GM18508 (cell line): ENCODE data around the gene MPND.

Source experiments
- ATAC-seq: cut with Tn5 transposase; IDR thresholded peaks from one replicate; pipeline ENCODE4 v1.9.1; 2021; ENCODE audit warnings: moderate number of reproducible peaks; ENCODE audit not compliant: insufficient read depth, unreplicated experiment

The MPND gene

DNA sequence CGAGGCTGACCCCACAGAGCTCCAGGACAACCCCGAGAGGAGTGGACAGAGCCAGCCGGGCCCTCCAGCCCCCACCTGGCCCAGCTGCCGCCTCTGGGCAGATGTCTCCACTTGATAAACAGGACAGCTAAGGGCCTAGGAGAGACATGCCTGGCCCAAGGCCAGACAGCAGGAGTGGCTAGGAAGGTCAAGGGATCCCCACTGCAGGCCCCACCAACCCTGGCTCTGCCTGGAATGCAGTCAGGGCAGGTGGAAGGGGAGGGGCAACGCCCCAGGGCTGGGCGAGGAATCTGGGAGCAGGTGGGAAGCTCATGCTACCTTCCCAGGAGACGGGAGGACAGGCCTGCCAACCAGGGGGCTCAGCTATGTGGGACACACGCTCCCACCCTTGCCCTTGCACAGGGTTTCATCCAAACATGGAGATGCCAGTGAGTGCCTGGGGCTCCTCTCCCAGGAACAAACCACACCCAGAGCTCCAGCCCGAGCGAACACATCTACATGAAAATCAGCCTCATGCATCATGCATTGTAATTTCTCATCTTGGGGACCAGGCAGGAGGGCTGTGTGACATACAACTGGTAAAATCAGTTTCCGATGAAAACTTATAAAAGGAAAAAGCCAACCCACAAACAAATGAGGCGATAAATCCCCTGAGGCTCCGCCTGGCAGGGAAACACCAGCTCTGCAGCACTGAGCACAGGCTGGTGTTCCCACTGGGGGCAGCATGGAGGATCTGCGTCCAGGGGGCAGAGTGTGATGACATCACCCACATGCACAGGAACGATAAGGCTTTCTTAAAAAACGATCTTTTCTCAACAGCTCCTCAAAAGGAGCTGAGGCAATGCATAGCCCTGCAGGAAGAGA lies 32.0 kb downstream of the MPND start:
- no peak for ATAC-seq

DNA sequence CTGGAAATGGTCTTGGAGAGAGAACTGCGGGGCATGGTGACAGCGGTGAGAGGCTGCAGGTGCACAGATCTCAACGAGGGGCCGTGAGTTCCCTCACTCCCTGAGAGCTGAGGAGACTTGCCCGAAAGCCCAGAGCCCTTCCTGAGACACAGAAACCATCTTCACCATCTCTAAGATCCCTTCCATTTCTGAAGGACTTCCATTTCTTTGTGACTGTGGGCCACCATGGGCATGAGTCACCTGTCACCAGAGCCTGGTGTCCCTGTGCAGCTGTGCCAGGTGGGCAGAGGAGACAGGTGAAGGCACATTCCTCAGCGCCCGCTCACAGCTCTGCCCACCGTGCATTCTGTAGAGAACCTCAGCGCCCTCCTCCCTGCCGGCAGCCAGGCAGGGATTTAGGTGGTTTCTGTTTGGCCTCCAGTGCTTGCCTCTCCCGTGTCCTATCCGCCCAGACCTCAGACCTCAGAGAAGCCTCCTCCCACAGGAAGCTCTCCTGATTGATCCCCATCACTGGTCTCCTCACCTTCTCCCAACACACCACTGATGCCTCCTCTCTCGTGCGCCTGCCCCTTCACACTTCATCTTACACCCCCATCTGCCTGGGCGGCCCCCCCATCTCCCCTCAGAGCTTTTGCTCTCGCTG lies 32.8 kb downstream of the MPND start:
- no peak for ATAC-seq

DNA sequence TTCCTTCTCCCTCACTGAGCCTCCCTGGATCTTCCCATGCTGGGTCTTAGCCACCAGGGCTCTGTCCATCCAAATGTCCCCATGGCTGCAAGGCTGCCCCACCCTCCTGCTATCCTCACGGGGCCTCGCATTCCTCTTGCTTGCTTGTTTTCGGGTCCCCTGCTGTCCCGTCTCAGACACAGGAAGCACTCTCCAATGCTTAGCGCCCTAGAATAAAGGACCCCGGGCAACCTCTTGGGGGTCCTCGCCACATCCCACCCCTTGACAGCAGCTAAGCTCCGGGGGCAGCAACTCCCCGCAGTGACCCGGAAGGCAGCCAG lies 33.3 kb downstream of the MPND start:
- no peak for ATAC-seq

DNA sequence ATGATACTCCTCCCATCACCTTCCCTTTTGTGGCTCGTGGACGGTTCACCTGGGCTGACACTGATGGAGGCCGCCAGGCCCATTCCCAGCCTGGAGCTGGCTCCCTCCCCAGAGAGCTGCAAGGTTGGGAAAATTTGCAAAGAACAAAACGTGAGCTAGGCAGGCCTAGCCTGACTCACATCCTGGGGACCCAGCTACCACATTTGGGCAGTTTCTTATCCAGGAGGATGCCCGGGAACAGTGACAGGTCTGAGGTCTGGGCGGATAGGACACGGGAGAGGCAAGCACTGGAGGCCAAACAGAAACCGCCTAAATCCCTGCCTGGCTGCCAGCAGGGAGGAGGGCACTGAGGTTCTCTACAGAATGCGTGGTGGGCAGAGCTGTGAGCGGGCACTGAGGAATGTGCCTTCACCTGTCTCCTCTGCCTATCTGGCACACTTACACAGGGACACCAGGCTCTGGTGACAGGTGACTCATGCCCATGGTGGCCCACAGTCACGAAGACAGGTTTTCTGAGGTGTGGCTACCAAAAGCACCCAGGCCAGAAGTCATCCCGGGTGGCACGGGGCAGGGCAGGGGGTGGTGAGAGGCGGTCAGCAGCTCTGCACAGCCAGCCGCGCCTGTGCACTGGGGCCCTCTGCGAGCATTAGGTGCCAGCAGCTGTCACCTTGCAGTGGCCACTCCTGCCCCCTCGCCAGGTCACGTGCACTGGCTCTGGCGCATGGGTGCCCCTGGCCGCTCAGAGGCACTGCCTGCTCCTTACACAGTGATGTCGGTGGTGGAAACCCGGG lies 33.8 kb downstream of the MPND start:
- ATAC-seq: no peak

DNA sequence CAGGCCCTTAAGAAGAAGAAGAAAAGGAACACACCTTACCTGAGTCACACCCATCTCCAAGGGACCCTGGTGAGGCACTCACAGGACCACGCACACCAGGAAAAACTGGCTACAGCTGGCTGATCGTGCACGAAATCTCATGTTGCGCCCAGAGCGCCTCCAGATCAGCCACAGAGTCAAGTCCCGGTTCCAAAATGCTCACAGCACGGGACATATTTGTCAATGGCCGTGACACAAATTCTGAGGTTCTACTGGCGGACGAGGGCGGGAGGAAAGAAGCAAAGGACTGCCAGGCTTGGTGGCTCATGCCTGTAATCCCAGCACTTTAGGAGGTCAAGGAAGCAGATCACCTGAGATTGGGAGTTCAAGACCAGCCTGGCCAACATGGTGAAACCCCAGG lies 35.5 kb downstream of the MPND start:
- no peak for ATAC-seq

DNA sequence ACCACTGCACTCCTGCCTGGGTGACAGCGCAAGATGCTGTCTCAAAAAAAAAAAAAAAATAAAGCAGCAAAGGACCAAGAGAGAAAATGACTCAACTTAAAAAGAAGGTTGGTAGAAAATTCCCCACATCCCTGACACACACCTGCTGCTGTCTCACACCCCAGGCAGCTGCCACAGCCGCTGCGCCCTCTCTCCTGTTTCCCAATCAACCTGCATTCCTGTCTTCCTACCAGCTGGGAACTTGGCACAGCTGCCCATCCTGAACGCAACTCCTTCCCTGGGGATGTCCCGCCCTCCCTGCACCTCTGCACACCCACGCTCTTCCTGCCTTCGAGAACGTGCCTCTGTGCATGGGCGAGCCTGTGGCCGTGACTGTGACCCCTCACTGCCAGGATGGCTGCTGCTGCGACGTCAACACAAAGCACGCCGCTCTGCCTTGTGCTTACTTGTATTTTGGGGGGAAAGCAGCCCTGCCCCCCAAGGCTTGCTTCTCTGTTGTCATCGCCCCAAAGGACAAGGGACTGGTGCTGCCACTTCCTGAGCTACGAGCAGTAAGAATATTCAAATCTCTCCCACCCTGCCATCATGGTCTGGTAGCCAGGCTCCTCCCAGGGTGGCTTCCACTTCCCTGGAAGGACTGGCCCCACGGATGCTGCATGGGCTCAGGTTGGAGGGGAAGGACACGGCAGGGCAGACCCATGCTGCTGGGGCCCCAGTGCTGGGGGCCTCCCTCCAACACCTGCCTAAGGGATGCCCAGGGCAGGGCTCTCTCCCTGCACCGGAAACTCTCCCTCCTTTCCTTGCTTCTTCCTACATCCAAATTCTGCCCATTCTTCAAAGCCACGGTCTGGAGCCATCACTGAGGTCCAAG lies 36.3 kb downstream of the MPND start:
- no peak for ATAC-seq

DNA sequence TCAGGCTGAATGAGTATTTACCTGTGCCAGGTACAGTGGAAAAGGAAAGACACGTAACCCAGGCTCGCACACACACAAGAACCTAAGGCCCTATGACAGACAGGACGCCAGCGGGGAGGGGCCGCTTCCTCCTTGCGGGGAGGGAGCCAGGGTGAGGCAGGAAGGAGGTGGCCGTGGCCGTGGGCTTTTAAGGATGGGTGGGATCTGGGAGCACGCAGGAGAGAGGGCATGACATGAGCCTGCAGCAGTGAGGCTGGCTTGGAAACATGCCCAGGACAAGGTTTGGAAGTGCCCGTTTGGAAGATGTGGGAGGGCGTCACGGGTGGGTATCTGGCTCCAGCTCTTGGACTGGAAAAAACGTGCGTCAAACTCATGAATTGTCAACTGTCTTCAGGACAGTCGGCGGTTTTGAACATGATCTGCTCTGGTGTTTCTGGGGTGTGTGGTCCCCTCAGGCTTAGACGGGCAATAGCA lies 36.9 kb downstream of the MPND start:
- ATAC-seq: no peak

DNA sequence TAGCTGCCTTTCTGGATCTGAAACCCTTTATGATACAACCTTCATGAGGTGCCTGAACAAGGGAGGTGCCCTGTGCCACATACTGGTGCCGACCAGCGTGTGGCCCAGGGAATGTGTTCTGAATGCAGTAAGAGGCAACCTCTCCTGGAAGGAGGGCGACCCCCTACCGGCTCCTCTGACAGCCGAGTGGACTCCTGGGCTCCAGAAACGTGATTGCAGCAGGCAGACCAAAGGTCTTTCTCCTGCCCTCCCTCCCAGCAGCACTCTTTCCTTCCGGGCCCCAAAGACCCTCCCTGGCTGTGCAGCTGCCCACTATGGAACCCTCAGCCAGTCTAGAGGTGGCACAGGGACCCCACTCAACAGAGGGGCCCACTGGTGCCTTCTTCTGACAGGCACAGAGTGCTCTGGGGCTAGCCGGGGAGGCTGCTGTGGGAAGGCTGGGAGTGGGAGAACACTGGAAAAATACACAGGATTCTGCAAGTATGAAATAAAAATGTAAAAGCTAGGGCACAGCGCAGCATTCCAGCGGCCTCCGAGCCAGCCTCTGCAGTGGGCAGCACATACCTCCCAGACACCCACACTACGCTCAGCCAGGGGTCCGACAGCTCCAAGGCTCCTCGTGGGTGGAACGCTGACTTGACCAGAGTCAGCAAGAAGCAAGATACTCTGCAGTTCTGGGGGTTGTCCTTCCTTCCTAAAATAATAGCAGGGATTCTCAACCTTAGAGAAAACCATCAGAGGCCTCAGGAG lies 42.1 kb downstream of the MPND start:
- ATAC-seq: no peak

DNA sequence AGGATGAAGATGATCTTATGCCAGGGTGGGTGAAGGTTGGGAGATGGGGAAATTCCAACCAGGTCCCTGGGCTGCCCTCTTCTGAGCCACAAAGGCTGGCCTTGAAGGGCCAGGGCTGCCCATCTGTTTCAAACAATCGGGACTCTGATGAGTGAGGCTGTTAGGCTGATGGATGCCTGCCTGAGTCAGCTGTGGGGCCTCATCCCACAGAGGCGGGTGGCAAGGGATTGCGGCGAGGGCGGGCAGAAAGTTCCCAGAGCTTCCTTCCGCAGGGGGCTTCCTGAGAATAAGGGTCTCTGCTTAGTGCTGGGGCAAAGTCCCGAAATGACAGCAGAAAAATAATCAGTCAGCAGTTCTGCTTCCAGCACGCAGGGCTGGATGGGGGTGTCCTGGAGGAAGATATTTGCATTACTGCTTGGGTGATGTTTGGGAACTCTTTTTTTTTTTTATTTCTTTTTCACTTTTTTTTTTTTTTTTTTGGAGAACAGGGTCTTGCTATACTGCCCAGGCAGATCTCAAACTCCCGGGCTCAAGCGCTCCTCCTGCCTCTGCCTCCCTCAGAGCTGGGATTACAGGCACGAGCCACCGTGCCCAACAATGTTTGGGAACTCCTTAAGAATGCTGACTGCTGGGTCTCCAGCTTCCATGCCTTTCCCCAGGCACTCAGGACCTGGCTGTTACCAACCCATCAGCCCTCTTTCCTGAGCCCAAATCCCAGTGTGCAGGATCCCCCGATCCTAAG lies 42.9 kb downstream of the MPND start:
- ATAC-seq: no peak

DNA sequence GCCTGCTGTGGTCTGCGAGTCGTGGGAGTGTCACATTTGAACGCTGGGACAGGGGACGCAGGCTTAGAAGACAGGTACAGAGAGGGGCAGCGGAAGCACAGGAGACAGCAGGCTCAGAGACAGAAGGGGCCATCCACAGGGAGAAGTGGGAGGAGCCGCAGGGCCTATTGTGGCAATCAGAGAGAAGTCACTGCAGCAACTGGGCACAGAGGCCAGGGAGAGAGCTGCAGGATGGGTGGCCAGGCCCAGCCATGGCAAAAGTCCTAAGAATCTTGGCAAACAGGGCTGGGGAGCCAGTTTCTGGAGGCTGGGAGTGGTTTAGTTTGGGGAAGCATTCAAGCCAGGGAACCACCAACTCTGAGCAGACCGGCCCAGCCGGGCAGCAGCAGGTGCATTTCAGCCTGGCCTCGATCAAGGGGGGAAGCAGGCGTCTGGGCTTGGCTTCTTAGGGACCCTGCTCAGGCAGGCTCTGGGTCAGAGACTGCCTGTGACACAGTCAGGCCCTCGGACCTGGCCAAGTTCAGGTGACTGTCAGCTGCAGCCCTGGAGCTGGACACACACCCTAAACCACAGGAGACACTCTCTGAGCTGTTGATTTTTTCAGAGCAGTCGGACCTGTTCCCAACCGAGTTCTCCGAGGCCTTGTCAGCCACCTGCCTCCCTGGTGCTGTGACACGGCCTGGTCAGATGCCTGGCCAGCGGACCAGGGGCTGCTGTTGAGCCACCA lies 45.1 kb downstream of the MPND start:
- ATAC-seq: no peak

DNA sequence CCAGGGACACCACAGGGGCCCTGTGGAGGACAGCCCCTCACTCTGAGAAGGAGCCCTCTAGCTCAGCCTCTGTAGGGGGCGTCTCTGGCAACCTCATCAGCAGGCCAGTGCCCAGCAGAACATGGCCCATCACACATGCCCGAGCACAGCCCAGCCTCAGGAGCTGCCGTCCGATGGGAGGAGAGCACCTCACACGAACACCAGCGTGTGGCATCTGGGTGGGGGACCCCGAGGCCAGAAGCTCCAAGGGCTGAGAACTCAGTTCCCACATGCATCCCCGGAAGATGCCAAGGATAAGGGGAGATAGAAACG lies 45.7 kb downstream of the MPND start:
- no peak for ATAC-seq

DNA sequence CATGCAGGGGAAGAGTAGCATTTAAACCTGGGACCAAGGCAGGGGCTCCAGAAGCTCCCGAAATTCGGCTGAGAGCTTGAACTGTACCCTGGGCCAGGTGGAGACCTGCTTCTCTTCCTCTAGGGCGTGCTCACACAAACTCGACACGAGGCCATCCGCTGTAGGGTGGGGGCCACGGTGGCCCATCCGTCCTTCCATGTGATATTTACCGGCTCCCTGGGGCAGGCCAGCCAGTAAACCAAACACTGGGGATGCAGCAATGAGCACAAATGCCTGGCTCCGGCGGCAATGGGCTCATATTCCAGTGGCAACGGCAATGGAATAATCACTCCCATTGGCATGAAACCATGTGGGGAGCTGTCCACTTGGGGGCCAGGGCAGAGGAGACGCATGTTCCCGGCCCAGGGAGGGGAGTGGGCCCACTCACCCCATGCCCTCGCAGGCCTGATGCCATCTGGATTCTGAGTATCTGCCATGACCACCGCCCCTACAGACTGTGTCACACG lies 46.2 kb downstream of the MPND start:
- ATAC-seq: no peak

DNA sequence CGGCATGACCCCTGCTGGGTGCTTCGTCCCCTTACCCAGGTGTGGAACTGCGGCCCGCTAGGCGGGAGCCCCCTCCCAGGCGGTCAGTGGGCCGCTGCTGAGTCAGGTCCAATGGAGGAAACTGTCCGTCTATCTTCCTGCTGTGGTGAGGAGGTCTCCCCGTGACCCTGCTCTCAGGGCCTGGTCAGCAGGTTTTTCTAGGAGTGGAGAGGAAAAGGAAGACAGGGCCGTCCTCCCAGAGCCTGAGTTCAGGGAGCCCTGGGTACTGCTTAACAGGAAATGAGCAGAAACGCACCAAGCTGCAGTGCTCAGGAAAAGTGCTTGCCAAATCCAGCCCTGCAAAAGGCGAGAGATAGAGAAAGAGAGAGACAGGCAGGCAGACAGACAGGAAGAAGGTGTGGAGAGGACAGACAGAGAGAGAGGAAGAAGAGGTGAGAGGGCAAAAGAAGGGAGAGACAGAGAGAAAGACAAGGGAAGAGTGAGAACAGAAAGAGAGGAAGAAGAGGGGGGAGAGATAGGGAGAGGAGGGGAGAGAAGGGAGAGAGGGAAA lies 46.7 kb downstream of the MPND start:
- ATAC-seq: no peak

DNA sequence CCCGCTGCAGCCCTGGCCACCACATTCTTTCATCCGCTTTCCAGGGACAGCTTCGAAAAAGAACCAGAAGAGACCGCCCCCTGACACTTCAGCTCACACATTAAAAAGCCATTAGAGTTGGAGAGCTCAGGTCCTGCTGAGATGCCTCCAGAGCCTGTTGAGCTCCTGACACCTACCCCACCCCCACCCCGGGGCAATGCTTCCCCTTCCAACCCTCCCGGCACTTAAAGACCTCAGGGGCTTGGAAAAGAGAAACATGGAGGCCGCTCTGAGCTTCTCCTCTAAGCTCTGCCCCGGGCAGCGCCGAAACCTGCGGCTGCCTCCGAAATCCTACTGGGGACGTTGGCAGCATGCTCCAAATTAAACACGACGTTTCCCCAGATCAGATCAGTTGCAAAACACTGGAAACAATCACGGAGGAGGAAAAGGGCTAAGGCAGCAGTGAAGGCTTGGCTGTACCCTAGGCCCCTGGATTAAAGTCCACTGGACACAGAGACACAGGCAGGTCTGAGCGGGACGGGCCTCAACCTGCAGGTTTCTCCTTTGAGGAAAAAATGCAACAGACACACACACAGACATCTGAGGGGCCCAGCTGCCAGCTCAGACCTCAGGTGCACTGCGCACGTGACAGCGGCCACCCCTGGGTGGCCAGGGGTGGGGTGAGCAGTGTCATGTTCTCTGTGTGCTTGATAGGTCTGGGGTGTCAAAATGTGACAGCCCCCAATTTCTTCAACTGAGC lies 47.4 kb downstream of the MPND start:
- ATAC-seq: no peak

DNA sequence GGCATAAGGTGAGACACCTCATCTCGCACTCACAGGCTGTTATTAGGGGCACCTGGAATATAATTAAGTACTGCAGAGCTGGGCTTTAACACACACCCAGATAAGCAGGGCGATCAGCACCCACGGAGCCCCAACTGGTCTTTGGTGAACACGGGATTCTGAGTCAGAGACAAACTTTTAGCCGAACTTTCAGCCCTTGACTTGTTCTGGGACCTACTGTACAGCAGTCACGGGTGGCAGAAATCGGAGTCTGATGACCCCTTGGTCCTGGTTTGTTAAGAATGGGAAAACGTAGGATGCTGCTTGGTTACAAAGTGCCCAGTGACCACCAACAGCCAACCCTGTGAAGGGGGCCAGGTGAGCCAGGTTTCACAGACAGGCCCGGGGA lies 47.9 kb downstream of the MPND start:
- ATAC-seq: no peak

DNA sequence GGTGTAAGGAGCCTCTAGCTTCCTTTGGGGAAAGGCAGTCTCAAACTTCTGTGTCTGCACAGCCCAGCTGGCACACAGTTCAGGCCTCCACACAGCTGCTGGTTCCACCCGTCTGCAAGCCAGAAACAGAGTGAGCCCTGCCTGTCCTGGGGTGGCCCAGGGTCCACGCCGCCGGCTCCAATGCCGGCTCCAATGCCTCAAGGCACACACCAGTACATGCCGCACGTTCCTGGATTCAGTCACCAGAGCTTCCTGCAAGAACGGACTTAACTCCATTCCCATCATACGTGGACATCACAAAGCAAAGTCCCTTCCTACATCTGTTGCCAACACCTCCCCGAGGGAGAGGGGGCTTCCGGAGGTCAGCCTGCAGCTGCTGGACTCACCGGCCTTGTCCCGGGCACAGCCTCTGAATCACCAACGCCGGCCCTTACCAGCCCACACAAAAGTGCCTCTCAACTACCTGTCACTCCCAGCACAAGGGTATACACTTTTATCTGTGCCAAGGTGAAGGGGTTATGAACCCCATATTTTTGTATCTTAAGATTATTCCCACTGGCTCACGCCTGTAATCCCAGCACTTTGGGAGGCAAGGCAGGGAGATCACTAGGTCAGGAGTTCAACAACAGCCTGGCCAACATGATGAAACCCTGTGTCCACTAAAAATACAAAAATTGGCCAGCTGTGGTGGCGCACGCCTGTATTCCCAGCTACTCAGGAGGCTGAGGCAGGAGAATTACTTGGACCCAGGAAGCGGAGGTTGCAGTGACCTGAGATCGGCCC lies 48.5 kb downstream of the MPND start:
- no peak for ATAC-seq
